ENCODE data around the gene SLC36A3. TPM values are rescaled to one million over a fixed set of nuclear protein-coding genes. Genes with fewer than 3 reads are reported as not detected.

SLC36A3 gene
- polyA plus RNA-seq, 1 experiment: not detected

DNA sequence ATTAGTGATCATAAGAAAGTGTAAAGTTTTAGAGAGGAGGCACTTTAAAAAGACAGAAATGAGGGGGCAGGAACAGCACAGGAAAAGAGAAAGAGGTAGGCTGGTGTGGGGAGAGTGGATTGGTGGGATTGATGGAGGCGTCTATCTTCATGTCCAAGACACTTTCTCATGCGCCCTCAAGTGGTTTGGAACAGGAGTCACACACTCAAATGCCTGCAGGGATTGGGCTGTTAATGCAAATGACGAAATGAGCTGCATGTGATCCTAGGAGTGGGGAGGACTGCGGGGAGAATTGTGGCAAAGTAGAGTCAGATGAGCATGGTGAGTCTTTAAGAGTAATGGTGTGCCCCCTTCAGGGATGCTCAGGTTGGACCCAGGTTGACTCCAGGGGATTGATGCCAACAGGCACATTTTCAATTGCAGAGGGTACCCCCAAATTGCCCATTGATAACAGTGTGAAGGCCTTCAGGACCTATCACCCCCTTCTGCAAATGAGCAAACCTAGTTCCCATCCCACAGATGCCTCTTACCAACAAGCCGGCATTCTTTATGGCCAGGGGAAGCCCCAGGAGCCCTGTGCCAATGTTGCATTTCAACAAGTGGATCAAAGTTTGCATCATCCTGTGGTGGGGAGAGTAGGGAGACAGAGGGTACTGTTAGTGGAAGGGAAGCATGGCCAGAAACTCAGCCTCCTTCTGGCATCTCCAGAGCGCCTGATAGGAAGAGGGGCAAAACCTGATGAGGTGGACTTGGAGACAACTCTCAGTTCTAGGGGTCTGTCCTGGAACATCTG is 5.3 kb downstream of the SLC36A3 start:
- POLR2A ChIA-PET: no interaction called here
- Histone ChIP-seq H3K4me3 (ENCODE audit: low read depth, low read length) (no peak overlapping the region), H3K27ac (ENCODE audit: low read depth, low read length) (no peak overlapping the region), H3K9me3 (ENCODE audit: control insufficient read depth, insufficient read depth, low read length) (no peaks in the 10 kb centered on the region), H3K27me3 (ENCODE audit: control insufficient read depth, insufficient read depth, low read length) (peaks cover 2% of the 10 kb centered on the region)
- TF ChIP-seq, protein P1, sequence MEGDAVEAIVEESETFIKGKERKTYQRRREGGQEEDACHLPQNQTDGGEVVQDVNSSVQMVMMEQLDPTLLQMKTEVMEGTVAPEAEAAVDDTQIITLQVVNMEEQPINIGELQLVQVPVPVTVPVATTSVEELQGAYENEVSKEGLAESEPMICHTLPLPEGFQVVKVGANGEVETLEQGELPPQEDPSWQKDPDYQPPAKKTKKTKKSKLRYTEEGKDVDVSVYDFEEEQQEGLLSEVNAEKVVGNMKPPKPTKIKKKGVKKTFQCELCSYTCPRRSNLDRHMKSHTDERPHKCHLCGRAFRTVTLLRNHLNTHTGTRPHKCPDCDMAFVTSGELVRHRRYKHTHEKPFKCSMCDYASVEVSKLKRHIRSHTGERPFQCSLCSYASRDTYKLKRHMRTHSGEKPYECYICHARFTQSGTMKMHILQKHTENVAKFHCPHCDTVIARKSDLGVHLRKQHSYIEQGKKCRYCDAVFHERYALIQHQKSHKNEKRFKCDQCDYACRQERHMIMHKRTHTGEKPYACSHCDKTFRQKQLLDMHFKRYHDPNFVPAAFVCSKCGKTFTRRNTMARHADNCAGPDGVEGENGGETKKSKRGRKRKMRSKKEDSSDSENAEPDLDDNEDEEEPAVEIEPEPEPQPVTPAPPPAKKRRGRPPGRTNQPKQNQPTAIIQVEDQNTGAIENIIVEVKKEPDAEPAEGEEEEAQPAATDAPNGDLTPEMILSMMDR (IDR thresholded peaks at IDR 0.05; ENCODE audit: low read depth, low read length): no peak
- DNase-seq (ENCODE audit: low read depth, low spot score): no peak
- CTCF ChIA-PET: no interaction called here

- Histone ChIP-seq H3K27ac (ENCODE audit: low read depth, low read length) (no peak overlapping the region), H3K4me3 (ENCODE audit: low read depth, low read length) (no peak overlapping the region), H3K9me3 (ENCODE audit: control insufficient read depth, insufficient read depth, low read length) (no peaks in the 10 kb centered on the region), H3K27me3 (ENCODE audit: control insufficient read depth, insufficient read depth, low read length) (peaks cover 2% of the 10 kb centered on the region)
- no peak for DNase-seq (ENCODE audit: low read depth, low spot score)
- TF ChIP-seq, protein P1 (IDR thresholded peaks at IDR 0.05; ENCODE audit: low read depth, low read length): no peak
- CTCF ChIA-PET: no interaction called here
- POLR2A ChIA-PET: no interaction called here
Observed at GRCh38 chr5:151296974-151297373, 6.6 kb downstream of the SLC36A3 start.

DNA sequence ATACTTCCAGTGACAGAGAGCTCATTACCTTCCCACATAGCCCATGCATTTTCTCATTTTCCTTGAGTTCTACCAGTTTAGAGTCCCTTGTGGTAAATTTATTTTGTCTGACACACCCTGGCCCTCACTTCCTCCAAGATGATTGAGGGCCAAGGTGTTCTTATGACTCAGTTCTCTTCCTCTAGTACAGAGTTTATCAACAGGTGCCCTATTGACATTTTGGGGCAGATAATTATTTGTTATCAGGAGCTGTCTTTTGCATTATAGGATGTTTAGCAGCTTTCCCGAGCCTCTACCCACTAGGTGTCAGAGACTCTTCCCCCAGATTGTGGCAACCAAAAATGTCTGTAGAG is 7.1 kb downstream of the SLC36A3 start:
- peaks cover 2% of the 10 kb centered on the region for H3K27me3 ChIP-seq (ENCODE audit: control insufficient read depth, insufficient read depth, low read length)
- POLR2A ChIA-PET: no interaction called here
- TF ChIP-seq, protein P1 (IDR thresholded peaks at IDR 0.05; ENCODE audit: low read depth, low read length): no peak
- no peaks in the 10 kb centered on the region for H3K9me3 ChIP-seq (ENCODE audit: control insufficient read depth, insufficient read depth, low read length)
- no peak for DNase-seq (ENCODE audit: low read depth, low spot score)
- H3K4me3 ChIP-seq (ENCODE audit: low read depth, low read length): no peak overlapping the region
- H3K27ac ChIP-seq (ENCODE audit: low read depth, low read length): no peak overlapping the region
- CTCF ChIA-PET: no interaction called here

- H3K4me3 ChIP-seq (ENCODE audit: low read depth, low read length): no peak overlapping the region
- H3K9me3 ChIP-seq (ENCODE audit: control insufficient read depth, insufficient read depth, low read length): no peaks in the 10 kb centered on the region
- TF ChIP-seq, protein P1 (IDR thresholded peaks at IDR 0.05; ENCODE audit: low read depth, low read length): no peak
- no peak for DNase-seq (ENCODE audit: low read depth, low spot score)
- H3K27ac ChIP-seq (ENCODE audit: low read depth, low read length): no peak overlapping the region
- POLR2A ChIA-PET: no interaction called here
- CTCF ChIA-PET: no interaction called here
- no peaks in the 10 kb centered on the region for H3K27me3 ChIP-seq (ENCODE audit: control insufficient read depth, insufficient read depth, low read length)
Observed at GRCh38 chr5:151295791-151296477, 7.6 kb downstream of the SLC36A3 start.

- DNase-seq (ENCODE audit: low read depth, low spot score): no peak
Observed at GRCh38 chr5:151295138-151295537, 8.4 kb downstream of the SLC36A3 start.

More at GRCh38 chr5:151295138-151295537, 8.4 kb downstream of the SLC36A3 start:
- Histone ChIP-seq H3K27ac (ENCODE audit: low read depth, low read length) (no peak overlapping the region), H3K9me3 (ENCODE audit: control insufficient read depth, insufficient read depth, low read length) (no peaks in the 10 kb centered on the region), H3K4me3 (ENCODE audit: low read depth, low read length) (no peak overlapping the region), H3K27me3 (ENCODE audit: control insufficient read depth, insufficient read depth, low read length) (no peaks in the 10 kb centered on the region)
- ChIA-PET CTCF (no interaction called here), POLR2A (no interaction called here)
- TF ChIP-seq, protein P1 (IDR thresholded peaks at IDR 0.05; ENCODE audit: low read depth, low read length): no peak
